MM.1S (cell line): Measurements from ENCODE around the gene FILIP1.

ENCODE experiments used
- DNase-seq: peaks from one replicate; pipeline ENCODE4 v3.0.0-alpha.2; 2015
- H2AFZ ChIP-seq: fragments of 300-600 bp; sonication (generic); 2 replicates; pipeline ENCODE4 v1.6.0; 2016; ENCODE audit warnings: antibody characterized with exemption, low read length
- H3F3A ChIP-seq: fragments of 300-600 bp; sonication (generic); 2 replicates; pipeline ENCODE4 v1.6.1; 2016; ENCODE audit warnings: mild to moderate bottlenecking, antibody characterized with exemption, low read length, moderate library complexity, mixed read lengths; ENCODE audit not compliant: insufficient read depth
- H3K27ac ChIP-seq: fragments of 300-600 bp; sonication (generic); 2 replicates; pipeline ENCODE4 v1.5.1; 2016; ENCODE audit warnings: mild to moderate bottlenecking, low read length
- H3K27me3 ChIP-seq: fragments of 300-600 bp; sonication (generic); replicated peaks from 2 replicates; pipeline ENCODE4 v1.6.0; 2016; ENCODE audit warnings: low read length; ENCODE audit not compliant: insufficient read depth
- H3K36me3 ChIP-seq: fragments of 300-600 bp; sonication (generic); replicated peaks from 2 replicates; pipeline ENCODE4 v1.6.1; 2016; ENCODE audit warnings: mild to moderate bottlenecking, low read length, mixed read lengths; ENCODE audit not compliant: insufficient read depth
- H3K4me1 ChIP-seq: fragments of 300-600 bp; sonication (generic); 2 replicates; pipeline ENCODE4 v1.6.1; 2016; ENCODE audit warnings: low read length, mixed read lengths
- H3K4me2 ChIP-seq: fragments of 300-600 bp; sonication (generic); 2 replicates; pipeline ENCODE4 v1.6.0; 2016; ENCODE audit warnings: low read depth, low read length
- H3K4me3 ChIP-seq: fragments of 300-600 bp; sonication (generic); 2 replicates; pipeline ENCODE4 v1.5.1; 2016; ENCODE audit warnings: low read length, mixed read lengths
- H3K79me2 ChIP-seq: fragments of 300-600 bp; sonication (generic); 2 replicates; pipeline ENCODE4 v1.6.1; 2016; ENCODE audit warnings: mixed run types, low read length, mixed read lengths
- H3K9ac ChIP-seq: fragments of 300-600 bp; sonication (generic); 2 replicates; pipeline ENCODE4 v1.6.1; 2016; ENCODE audit warnings: low read length, mixed read lengths
- H3K9me2 ChIP-seq: fragments of 300-600 bp; sonication (generic); replicated peaks from 2 replicates; pipeline ENCODE4 v1.6.1; 2016; ENCODE audit warnings: mild to moderate bottlenecking, low read length, mixed read lengths; ENCODE audit not compliant: insufficient read depth
- H3K9me3 ChIP-seq: fragments of 300-600 bp; sonication (generic); replicated peaks from 2 replicates; pipeline ENCODE4 v1.6.1; 2016; ENCODE audit warnings: mild to moderate bottlenecking, low read length, mixed read lengths; ENCODE audit not compliant: insufficient read depth
- H4K20me1 ChIP-seq: fragments of 300-600 bp; sonication (generic); 2 replicates; pipeline ENCODE4 v1.6.1; 2016; ENCODE audit warnings: mild to moderate bottlenecking, low read length, moderate library complexity, mixed read lengths; ENCODE audit not compliant: insufficient read depth
- EZH2 ChIP-seq: fragments of 300-600 bp; sonication (generic); optimal IDR thresholded peaks from 2 replicates; pipeline ENCODE3; 2017; ENCODE audit warnings: low read depth, mild to moderate bottlenecking, antibody characterized with exemption, low read length, mixed read lengths
- EZH2phosphoT487 ChIP-seq: fragments of 300-600 bp; sonication (generic); IDR thresholded peaks from 2 replicates; pipeline ENCODE4 v1.6.1; 2018; ENCODE audit warnings: antibody characterized with exemption, low read length
- TF ChIP-seq, protein P1 (sequence below): fragments of 300-600 bp; sonication (generic); IDR thresholded peaks from 2 replicates; pipeline ENCODE4 v1.5.1; 2016; ENCODE audit warnings: antibody characterized with exemption, low read length, mixed read lengths

FILIP1 gene

DNA sequence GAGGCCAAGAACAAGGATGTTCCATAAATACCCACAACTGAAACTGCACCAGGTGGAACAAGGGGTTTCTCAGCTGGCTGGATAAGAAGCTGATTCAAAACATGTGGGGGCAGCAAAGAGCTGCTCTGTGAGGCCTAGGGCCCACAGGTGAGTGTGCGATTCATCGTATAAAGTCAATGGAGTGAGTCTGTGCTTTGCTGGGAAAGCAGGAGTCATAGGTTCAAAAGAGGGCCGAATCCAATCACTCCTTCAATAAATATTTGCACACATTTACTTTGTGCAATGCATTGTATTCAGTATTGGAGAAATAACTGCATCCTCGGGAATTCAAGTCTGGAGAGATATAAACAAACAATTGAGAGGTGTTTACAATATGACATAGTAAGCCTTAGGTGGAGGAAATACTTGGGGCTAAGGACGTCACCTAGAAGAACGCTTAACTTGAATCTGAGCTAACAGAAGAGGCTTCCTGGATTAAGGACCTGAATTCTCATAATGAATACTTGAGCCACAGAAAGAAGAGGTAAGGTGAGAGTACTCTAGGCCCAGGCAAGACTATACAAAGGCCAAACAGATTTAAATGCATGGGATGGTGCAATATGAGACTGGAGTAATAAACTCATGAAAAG is 125.3 kb downstream of the FILIP1 start:
- no peaks in the 10 kb centered on the region for H3K9me2 ChIP-seq
- no peak overlapping the region for H3K4me2 ChIP-seq
- H2AFZ ChIP-seq, result no peak overlapping the region
- H3K27me3 ChIP-seq, result no peaks in the 10 kb centered on the region
- peak; percentile 58 for DNase-seq
- no peaks in the 10 kb centered on the region for H3K9me3 ChIP-seq
- no peaks in the 10 kb centered on the region for H3F3A ChIP-seq
- H3K4me3 ChIP-seq, result no peak overlapping the region
- no peaks in the 10 kb centered on the region for H3K4me1 ChIP-seq
- no peaks in the 10 kb centered on the region for H3K79me2 ChIP-seq
- no peak overlapping the region for H3K9ac ChIP-seq
- TF ChIP-seq, protein P1, sequence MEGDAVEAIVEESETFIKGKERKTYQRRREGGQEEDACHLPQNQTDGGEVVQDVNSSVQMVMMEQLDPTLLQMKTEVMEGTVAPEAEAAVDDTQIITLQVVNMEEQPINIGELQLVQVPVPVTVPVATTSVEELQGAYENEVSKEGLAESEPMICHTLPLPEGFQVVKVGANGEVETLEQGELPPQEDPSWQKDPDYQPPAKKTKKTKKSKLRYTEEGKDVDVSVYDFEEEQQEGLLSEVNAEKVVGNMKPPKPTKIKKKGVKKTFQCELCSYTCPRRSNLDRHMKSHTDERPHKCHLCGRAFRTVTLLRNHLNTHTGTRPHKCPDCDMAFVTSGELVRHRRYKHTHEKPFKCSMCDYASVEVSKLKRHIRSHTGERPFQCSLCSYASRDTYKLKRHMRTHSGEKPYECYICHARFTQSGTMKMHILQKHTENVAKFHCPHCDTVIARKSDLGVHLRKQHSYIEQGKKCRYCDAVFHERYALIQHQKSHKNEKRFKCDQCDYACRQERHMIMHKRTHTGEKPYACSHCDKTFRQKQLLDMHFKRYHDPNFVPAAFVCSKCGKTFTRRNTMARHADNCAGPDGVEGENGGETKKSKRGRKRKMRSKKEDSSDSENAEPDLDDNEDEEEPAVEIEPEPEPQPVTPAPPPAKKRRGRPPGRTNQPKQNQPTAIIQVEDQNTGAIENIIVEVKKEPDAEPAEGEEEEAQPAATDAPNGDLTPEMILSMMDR, result peak; percentile 78
- TF ChIP-seq EZH2phosphoT487, result no peak
- H3K36me3 ChIP-seq, result no peaks in the 10 kb centered on the region
- H4K20me1 ChIP-seq, result no peaks in the 10 kb centered on the region
- no peak overlapping the region for H3K27ac ChIP-seq

DNA sequence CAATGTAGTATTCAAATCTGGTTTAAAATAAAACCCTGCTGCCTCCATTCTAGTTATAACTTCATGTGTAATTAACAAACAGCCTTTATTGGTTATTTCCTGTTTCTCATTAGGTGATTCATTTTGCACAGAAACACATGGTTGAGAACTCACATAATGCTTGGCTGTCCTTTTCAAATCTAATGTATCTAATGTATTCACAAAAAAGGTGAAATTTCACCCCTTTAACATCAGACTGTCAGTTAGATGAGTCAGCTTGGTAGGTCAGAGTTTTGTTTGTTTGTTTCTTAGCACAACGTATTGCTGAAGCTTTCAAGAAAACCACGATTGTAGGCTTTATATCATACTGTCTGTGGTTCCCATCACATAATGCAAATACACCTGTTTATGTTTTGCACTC is 130.3 kb downstream of the FILIP1 start:
- Histone ChIP-seq H3K36me3 (no peaks in the 10 kb centered on the region), H3K4me2 (no peak overlapping the region), H3K4me1 (no peaks in the 10 kb centered on the region), H3K9me3 (no peaks in the 10 kb centered on the region), H3F3A (no peaks in the 10 kb centered on the region), H3K9me2 (no peaks in the 10 kb centered on the region), H3K4me3 (no peak overlapping the region), H3K9ac (no peak overlapping the region), H3K27me3 (no peaks in the 10 kb centered on the region), H3K79me2 (no peaks in the 10 kb centered on the region), H3K27ac (no peak overlapping the region), H2AFZ (no peak overlapping the region), H4K20me1 (no peaks in the 10 kb centered on the region)
- DNase-seq, result no peak
- TF ChIP-seq, protein P1, result no peak
- TF ChIP-seq EZH2 (no peak), EZH2phosphoT487 (no peak)

DNA sequence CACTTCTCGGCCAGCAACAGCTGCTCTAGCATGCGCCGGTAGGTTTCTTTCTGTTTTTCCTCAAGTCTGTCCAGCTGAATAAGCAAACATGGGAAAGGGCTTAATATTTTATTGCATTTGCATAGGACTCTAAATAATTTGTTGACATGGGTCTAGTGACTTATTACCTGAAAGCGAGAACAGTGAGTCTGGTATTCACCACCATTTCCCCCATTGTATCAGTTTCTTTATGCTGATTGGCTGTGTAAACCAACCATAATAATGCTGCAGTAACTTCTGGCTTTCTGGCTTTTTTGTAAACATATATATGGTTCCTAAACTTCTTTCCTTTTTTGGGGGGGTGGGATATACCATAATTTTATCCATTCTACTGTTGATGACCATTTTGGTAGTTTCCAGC is 140.0 kb downstream of the FILIP1 start:
- H3K36me3 ChIP-seq, result no peaks in the 10 kb centered on the region
- H3F3A ChIP-seq, result no peaks in the 10 kb centered on the region

More for the DNA sequence above, 140.0 kb downstream of the FILIP1 start:
- Histone ChIP-seq H3K9ac (no peak overlapping the region), H2AFZ (no peak overlapping the region), H4K20me1 (no peaks in the 10 kb centered on the region), H3K9me3 (no peaks in the 10 kb centered on the region), H3K4me2 (no peak overlapping the region), H3K4me3 (no peak overlapping the region), H3K4me1 (no peaks in the 10 kb centered on the region), H3K9me2 (no peaks in the 10 kb centered on the region), H3K27me3 (no peaks in the 10 kb centered on the region), H3K27ac (no peak overlapping the region), H3K79me2 (no peaks in the 10 kb centered on the region)
- DNase-seq, result no peak
- TF ChIP-seq EZH2 (no peak), EZH2phosphoT487 (no peak)
- TF ChIP-seq, protein P1, result no peak
